Naive thymus-derived CD8-positive, alpha-beta T cell (primary cell): Measurements from ENCODE around the gene DGUOK. TPM values are rescaled to one million over a fixed set of nuclear protein-coding genes. Genes with fewer than 3 reads are reported as not detected.
A peak's percentile ranks its signal among the peaks of the same experiment; 100 is the strongest.

Experiments used
- ATAC-seq, 2 donors: fragments of 150-1000 bp; cut with Tn5 transposase in 1 of 2; sonication (Bioruptor Pico), chemical (Tn5 transposase) in 1 of 2; 1 replicate in 1 of 2; 2 replicates in 1 of 2; pipeline ENCODE4 v1.10.0; 2021; ENCODE audit warnings: mild to moderate bottlenecking in 2 of 2, moderate library complexity in 2 of 2
- POLR2A ChIA-PET: fragments of 350-600 bp; sonication (Branson Sonifier 250); formaldehyde crosslinking; loops from one replicate; lab custom pipeline; 2021; ENCODE audit warnings: antibody characterized with exemption; lab: Charles Lee
- DNase-seq, 10 donors: peaks; one replicate each; pipeline versions ENCODE4 v3.0.0 to v3.0.0-alpha.2; 2020 to 2022
- H3K27ac Mint-ChIP-seq, 10 donors: one replicate each; pipeline ENCODE4 v1.8.0; 2020 to 2022; ENCODE audit warnings: mild to moderate bottlenecking in 10 of 10, mixed read lengths in 10 of 10, moderate library complexity in 4 of 10, inconsistent platforms in 1 of 10
- H3K27me3 Mint-ChIP-seq, 5 donors: one replicate each; pipeline ENCODE4 v1.8.0; 2021 to 2022; ENCODE audit warnings: mixed read lengths in 5 of 5
- H3K36me3 Mint-ChIP-seq, 3 donors: one replicate each; pipeline ENCODE4 v1.8.0; 2020 to 2022; ENCODE audit warnings: mixed read lengths in 3 of 3, mild to moderate bottlenecking in 2 of 3, inconsistent platforms in 1 of 3
- H3K4me1 Mint-ChIP-seq, 4 donors: one replicate each; pipeline ENCODE4 v1.8.0; 2021 to 2022; ENCODE audit warnings: mixed read lengths in 4 of 4
- H3K4me3 Mint-ChIP-seq, 10 donors: one replicate each; pipeline ENCODE4 v1.8.0; 2020 to 2022; ENCODE audit warnings: mild to moderate bottlenecking in 10 of 10, mixed read lengths in 10 of 10, moderate library complexity in 6 of 10, inconsistent platforms in 1 of 10
- H3K9me3 Mint-ChIP-seq, 9 donors: one replicate each; pipeline ENCODE4 v1.8.0; 2020 to 2022; ENCODE audit warnings: mixed read lengths in 9 of 9, mild to moderate bottlenecking in 3 of 9, inconsistent platforms in 1 of 9, moderate library complexity in 1 of 9
- polyA plus RNA-seq, 3 donors: library from polyadenylated mRNA; unstranded; fragments of 300-500 nt; fragmentation: Illumina TruSeq; gene quantifications; one replicate each; pipeline ENCODE4 v1.2.3, GENCODE V29; 2021
- total RNA-seq, 8 experiments: library from RNA in 2 of 8; stranded (reverse) in 2 of 8; gene quantifications; one replicate each; pipeline ENCODE4 v1.2.3 and lab custom pipeline; 2021 to 2026

The DGUOK gene
- total and polyA plus RNA-seq, 5 experiments from 2014 or later: 70.3 to 219 (median 207) TPM

DNA sequence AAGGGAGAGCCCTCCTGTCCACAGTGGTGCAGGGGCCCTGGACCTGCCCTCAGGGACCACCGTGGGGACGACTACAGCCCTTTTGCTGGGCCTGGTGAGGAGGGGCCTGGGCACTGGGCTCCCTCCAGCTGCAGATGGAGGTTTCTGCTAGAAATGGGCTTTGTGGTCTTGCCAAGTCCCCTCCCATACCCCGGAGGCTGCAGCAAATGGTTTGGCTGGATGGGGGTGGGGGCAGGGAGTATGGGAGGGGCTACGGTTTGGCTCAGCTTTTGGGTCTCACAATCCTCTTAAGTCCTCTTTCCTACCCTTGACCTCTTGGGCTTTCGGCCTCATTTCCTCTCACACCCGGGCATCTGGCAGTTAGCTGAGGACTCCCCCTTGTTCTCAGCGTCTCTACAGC lies 79.8 kb downstream of the DGUOK start:
- Mint-ChIP-seq H3K9me3 (no peaks in the 10 kb centered on the region), H3K36me3 (peaks cover 0 to 30% (median 0%) of the 10 kb centered on the region in 3 donors), H3K27me3 (no peaks in the 10 kb centered on the region), H3K4me3 (no peak overlapping the region), H3K27ac (peak overlapping the region in 3 of 10 donors; percentile 47 to 66 (median 52)), H3K4me1 (peaks cover 32 to 73% (median 68%) of the 10 kb centered on the region in 4 donors)
- POLR2A ChIA-PET: interaction anchor here (0.7 kb wide), 1 partner anchor 10 kb away, joined by 3 read pairs; no protein-coding TSS in a partner anchor
- DNase-seq: no peak
- ATAC-seq: no peak

DNA sequence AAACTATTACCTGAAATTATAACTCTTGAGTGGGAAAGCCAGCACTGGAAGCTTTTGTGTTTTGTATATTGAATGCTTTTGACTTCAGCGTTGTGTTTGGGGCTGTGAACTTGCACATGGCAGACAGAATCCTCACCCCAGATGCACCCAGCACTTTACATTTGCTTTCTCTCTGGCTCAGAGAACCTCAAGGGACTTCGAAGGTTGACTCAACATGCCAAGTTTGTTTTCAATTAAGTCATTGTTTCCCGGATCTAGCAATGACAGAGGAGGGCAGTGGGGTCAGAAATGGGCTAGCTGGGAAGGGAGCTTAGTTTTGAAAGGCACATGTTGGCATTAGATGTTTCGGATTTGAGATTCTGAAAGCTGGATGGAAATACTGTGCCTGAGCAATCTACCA lies 80.4 kb downstream of the DGUOK start:
- H3K36me3 Mint-ChIP-seq: peaks cover 0 to 30% (median 0%) of the 10 kb centered on the region in 3 donors
- peak overlapping the region in 3 of 10 donors; percentile 18 to 75 (median 47) for H3K27ac Mint-ChIP-seq
- no peaks in the 10 kb centered on the region for H3K9me3 Mint-ChIP-seq
- DNase-seq (no peak), ATAC-seq (no peak)
- no peak overlapping the region for H3K4me3 Mint-ChIP-seq
- POLR2A ChIA-PET: interaction anchor here (1.1 kb wide), 1 partner anchor 73 kb away, joined by 3 read pairs; no protein-coding TSS in a partner anchor
- no peaks in the 10 kb centered on the region for H3K27me3 Mint-ChIP-seq
- H3K4me1 Mint-ChIP-seq: peaks cover 28 to 68% (median 64%) of the 10 kb centered on the region in 4 donors

DNA sequence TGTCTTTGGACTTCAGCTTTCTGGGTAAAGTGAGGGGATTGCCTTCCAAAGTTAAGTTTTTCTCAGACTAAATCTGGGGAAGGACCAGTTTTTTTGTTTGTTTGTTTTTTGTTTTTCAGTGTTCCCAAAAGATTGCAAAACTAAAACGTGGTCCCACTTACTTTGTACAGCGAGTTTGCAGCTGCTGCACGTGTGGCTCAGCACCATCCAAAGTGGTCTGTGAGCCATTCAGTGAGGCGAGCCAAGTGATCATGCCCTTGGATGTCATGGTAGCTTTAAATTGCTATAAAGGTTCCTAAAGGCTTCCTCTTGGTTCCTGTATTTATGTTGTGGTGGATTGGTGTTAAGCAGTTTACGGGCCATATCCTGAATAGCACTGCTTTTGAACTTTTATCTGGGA lies 81.0 kb downstream of the DGUOK start:
- no peak overlapping the region for H3K4me3 Mint-ChIP-seq
- H3K27me3 Mint-ChIP-seq: no peaks in the 10 kb centered on the region
- peaks cover 0 to 31% (median 0%) of the 10 kb centered on the region in 3 donors for H3K36me3 Mint-ChIP-seq
- POLR2A ChIA-PET: interaction anchor here (1.1 kb wide), 1 partner anchor 74 kb away, joined by 3 read pairs; no protein-coding TSS in a partner anchor
- no peak for ATAC-seq
- H3K27ac Mint-ChIP-seq: peak overlapping the region in 4 of 10 donors; percentile 26 to 77 (median 37)
- DNase-seq: no peak
- peaks cover 28 to 72% (median 67%) of the 10 kb centered on the region in 4 donors for H3K4me1 Mint-ChIP-seq
- no peaks in the 10 kb centered on the region for H3K9me3 Mint-ChIP-seq

Other genes starting within 250 kb of the DGUOK start
- 10 to 100 TPM; 27.7 to 35.6 TPM for gene TPRKB, start 189.5 kb upstream of the DGUOK start, total RNA-seq
- 10 to 100 TPM; 71.4 to 74.7 (median 72.6) TPM for gene TPRKB, start 189.5 kb upstream of the DGUOK start, polyA plus RNA-seq
- gene DUSP11, start 146.8 kb upstream of the DGUOK start, total RNA-seq: 10 to 100 TPM; 48.1 to 48.4 TPM
- 10 to 100 TPM; 40.2 to 49.6 (median 49.0) TPM for gene DUSP11, start 146.8 kb upstream of the DGUOK start, polyA plus RNA-seq
- gene C2orf78, start 142.7 kb upstream of the DGUOK start, total RNA-seq: not detected
- not detected for gene C2orf78, start 142.7 kb upstream of the DGUOK start, polyA plus RNA-seq
- gene STAMBP, start 97.9 kb upstream of the DGUOK start, total RNA-seq: 10 to 100 TPM; 28.3 to 32.3 TPM
- gene STAMBP, start 97.9 kb upstream of the DGUOK start, polyA plus RNA-seq: 10 to 100 TPM; 32.3 to 44.3 (median 35.0) TPM
- gene ACTG2, start 33.9 kb upstream of the DGUOK start, total RNA-seq: not detected
- gene ACTG2, start 33.9 kb upstream of the DGUOK start, polyA plus RNA-seq: under 1 TPM in 1 of 3 donors, not detected in 2; 0.13 TPM
- 10 to 100 TPM; 30.1 to 30.5 TPM for gene TET3, start 58.0 kb downstream of the DGUOK start, total RNA-seq
- gene TET3, start 58.0 kb downstream of the DGUOK start, polyA plus RNA-seq: 1 to 10 TPM in 1 of 3 donors, under 1 TPM in 2; 0.46 to 1.0 (median 0.61) TPM
- gene BOLA3, start 221.0 kb downstream of the DGUOK start, total RNA-seq: 10 to 100 TPM; 13.3 to 13.5 TPM
- gene BOLA3, start 221.0 kb downstream of the DGUOK start, polyA plus RNA-seq: 10 to 100 TPM; 59.9 to 78.5 (median 68.3) TPM